K562 (cell line): ENCODE measurements around the gene UQCC5. TPM values are rescaled to one million over a fixed set of nuclear protein-coding genes. Genes with fewer than 3 reads are reported as not detected.

Source experiments
- ATAC-seq: fragments of 200-7000 bp; cut with Tn5 transposase; 3 replicates; pipeline ENCODE4 v1.9.1; 2020; ENCODE audit warnings: moderate library complexity
- BruUV-seq: library from RNA; stranded (reverse); fragments of 400-500 nt; replicated peaks from 2 replicates; lab custom pipeline; 2021; lab: Mats Ljungman, UMichigan
- CTCF ChIA-PET: fragments of 300-600 bp; formaldehyde crosslinking; extraction: SDS; loops from one replicate; lab custom pipeline; 2021; ENCODE audit warnings: low intra/inter-chr PET ratio; lab: Yijun Ruan, JAX
- POLR2A ChIA-PET: fragments of 300-600, 350-650 bp; sonication (Branson Sonifier 250); formaldehyde crosslinking; extraction: SDS; loops from one replicate; lab custom pipeline; 2021; ENCODE audit warnings: antibody characterized with exemption, inconsistent platforms; lab: Yijun Ruan, JAX
- DNase-seq, 4 experiments: peaks; one replicate each; pipeline versions ENCODE4 v3.0.0 to v3.0.0-alpha.2; 2011 to 2018; ENCODE audit warnings: low spot score in 3 of 4, mixed read lengths in 3 of 4; ENCODE audit errors: extremely low read depth in 1 of 4
- FAIRE-seq: peaks from 2 replicates; lab custom pipeline; 2011; peaks lifted over from hg19 to GRCh38; lab: Jason Lieb, UNC
- H2AFZ ChIP-seq: 2 replicates; pipeline ENCODE4 v1.6.0; 2011; ENCODE audit warnings: low read depth, low read length, control low read depth, inconsistent platforms
- H3K27ac ChIP-seq: fragments of 200-600 bp; 3 replicates; pipeline ENCODE4 v1.8.0; 2011; ENCODE audit warnings: low read depth, mild to moderate bottlenecking, control low read depth, inconsistent platforms, low read length, moderate library complexity, mixed read lengths; ENCODE audit errors: extremely low read depth
- H3K27me3 ChIP-seq, 2 experiments: fragments of 300-600 bp in 1 of 2; 2 replicates in 1 of 2; 3 replicates in 1 of 2; pipeline versions ENCODE4 v1.6.0 to v1.8.0; 2011; ENCODE audit warnings: inconsistent platforms in 2 of 2, low read length in 2 of 2, mild to moderate bottlenecking in 1 of 2, mixed read lengths in 1 of 2, moderate library complexity in 1 of 2; ENCODE audit not compliant: control insufficient read depth in 2 of 2, insufficient read depth in 2 of 2
- H3K36me3 ChIP-seq: fragments of 300-600 bp; 3 replicates; pipeline ENCODE4 v1.8.0; 2011; ENCODE audit warnings: mild to moderate bottlenecking, low read length, inconsistent platforms; ENCODE audit not compliant: control insufficient read depth, insufficient read depth
- H3K4me1 ChIP-seq, 2 experiments: fragments of 200-600 bp in 1 of 2; replicated peaks in 1 of 2; 2 replicates in 1 of 2; 3 replicates in 1 of 2; pipeline versions ENCODE4 v1.5.1 to v1.8.0; 2011; ENCODE audit warnings: inconsistent platforms in 2 of 2, low read length in 2 of 2, mild to moderate bottlenecking in 1 of 2, mixed read lengths in 1 of 2, moderate library complexity in 1 of 2; ENCODE audit not compliant: control insufficient read depth in 2 of 2, insufficient read depth in 2 of 2
- H3K4me2 ChIP-seq: 2 replicates; pipeline ENCODE4 v1.6.1; 2011; ENCODE audit warnings: low read length, control low read depth, inconsistent platforms, mixed read lengths; ENCODE audit not compliant: insufficient read depth
- H3K4me3 ChIP-seq: fragments of 200-600 bp; sonication (generic), shearing (Covaris generic); 2 replicates; pipeline ENCODE4 v1.5.1; 2016; ENCODE audit warnings: control low read depth, inconsistent platforms
- H3K79me2 ChIP-seq: fragments of 200-600 bp; 3 replicates; pipeline ENCODE4 v1.8.0; 2011; ENCODE audit warnings: low read length, inconsistent platforms; ENCODE audit not compliant: control insufficient read depth, insufficient read depth
- H3K9ac ChIP-seq, 2 experiments: 2 replicates each; pipeline versions ENCODE4 v1.6.0 to v1.6.1; 2011; ENCODE audit warnings: low read depth in 2 of 2, low read length in 2 of 2, control low read depth in 1 of 2, inconsistent platforms in 1 of 2, mild to moderate bottlenecking in 1 of 2, mixed read lengths in 1 of 2; ENCODE audit not compliant: insufficient read depth in 1 of 2
- H3K9me1 ChIP-seq: one replicate; pipeline ENCODE4 v1.6.0; 2011; ENCODE audit warnings: inconsistent platforms, mild to moderate bottlenecking, low read length, moderate library complexity; ENCODE audit not compliant: control insufficient read depth, insufficient read depth
- H3K9me3 ChIP-seq: replicated peaks from 2 replicates; pipeline ENCODE4 v1.5.1; 2011; ENCODE audit warnings: low read depth, low read length, inconsistent platforms; ENCODE audit not compliant: control insufficient read depth, insufficient read depth
- H4K20me1 ChIP-seq: replicated peaks from 2 replicates; pipeline ENCODE4 v1.6.1; 2011; ENCODE audit warnings: low read length, inconsistent platforms, mixed read lengths; ENCODE audit not compliant: control insufficient read depth, insufficient read depth
- CAMTA2 ChIP-seq: fragments of 250-450 bp; sonication (Bioruptor Pico); conservative IDR thresholded peaks from 2 replicates; pipeline ENCODE4 v1.5.1; 2022
- COPS2 ChIP-seq: fragments of 450-650 bp; conservative IDR thresholded peaks from 2 replicates; pipeline ENCODE4 v1.6.1; 2016; ENCODE audit warnings: mild to moderate bottlenecking, moderate library complexity
- IRF1 ChIP-seq: sonication (generic); formaldehyde crosslinking; IDR thresholded peaks from 2 replicates; pipeline ENCODE4 v1.8.0; 2022; ENCODE audit warnings: missing genetic modification reagents, mild to moderate bottlenecking, borderline replicate concordance
- MAFF ChIP-seq: IDR thresholded peaks from 2 replicates; pipeline ENCODE4 v1.6.1; 2012; ENCODE audit warnings: low read length, improper control_type of control experiment
- NEUROD1 ChIP-seq: fragments of 150-350 bp; IDR thresholded peaks from 2 replicates; pipeline ENCODE4 v1.6.1; 2014; ENCODE audit warnings: borderline replicate concordance, low read length, low read depth; ENCODE audit not compliant: partially characterized antibody
- PKNOX1 ChIP-seq: fragments of 450-650 bp; IDR thresholded peaks from 2 replicates; pipeline ENCODE4 v1.6.1; 2016
- PYGO2 ChIP-seq: fragments of 450-650 bp; IDR thresholded peaks from 2 replicates; pipeline ENCODE4 v1.6.1; 2016; ENCODE audit warnings: mild to moderate bottlenecking, missing genetic modification characterization, moderate library complexity, missing compliant biosample characterization
- SMARCE1 ChIP-seq: fragments of 450-650 bp; IDR thresholded peaks from 2 replicates; pipeline ENCODE4 v1.7.1; 2016; ENCODE audit warnings: mild to moderate bottlenecking
- SRSF1 ChIP-seq: fragments of 200-400 bp; formaldehyde crosslinking; IDR thresholded peaks from 2 replicates; pipeline ENCODE4 v1.6.1; 2017; ENCODE audit warnings: mild to moderate bottlenecking, low read depth, low read length, moderate library complexity
- THAP12 ChIP-seq: fragments of 250-450 bp; sonication (Bioruptor Pico); IDR thresholded peaks from 2 replicates; pipeline ENCODE4 v1.9.0; 2021; ENCODE audit warnings: mild to moderate bottlenecking, inconsistent platforms
- ZNF175 ChIP-seq: fragments of 200-800 bp; sonication (Bioruptor generic); IDR thresholded peaks from 2 replicates; pipeline ENCODE4 v1.6.1; 2016; ENCODE audit warnings: low read depth, mild to moderate bottlenecking, missing genetic modification characterization, missing compliant biosample characterization
- ZNF764 ChIP-seq: fragments of 250-450 bp; sonication (Bioruptor Pico); IDR thresholded peaks from 2 replicates; pipeline ENCODE4 v1.4.0; 2020; ENCODE audit warnings: low read depth, mild to moderate bottlenecking, moderate library complexity
- ZNF778 ChIP-seq: fragments of 450-650 bp; formaldehyde crosslinking; IDR thresholded peaks from 2 replicates; pipeline ENCODE4 v1.4.0; 2020; ENCODE audit warnings: mild to moderate bottlenecking, moderate library complexity
- whole genome bisulfite sequencing: fragments of 100-300 bp; shearing (Covaris generic); methylation state at CpG from one replicate; pipeline ENCODE4 v1.1.6; 2016; ENCODE audit warnings: low coverage, mixed read lengths; ENCODE audit not compliant: insufficient coverage; ENCODE audit errors: missing lambda C conversion rate; 5-methylcytosine and 5-hydroxymethylcytosine counted together
- in situ Hi-C: fragments of 300-500 bp; cut with MboI; formaldehyde crosslinking; loops from 4 replicates; pipeline ENCODE4 v1.15.0; 2018; ENCODE audit warnings: inconsistent platforms, mixed read lengths
- intact Hi-C: fragments of 100-400 bp; cut with micrococcal nuclease; formaldehyde crosslinking; loops from 2 replicates; pipeline ENCODE4 v1.14.2; 2022
- polyA plus RNA-seq, 8 experiments: library from polyadenylated mRNA; depleted of rRNA in 4 of 8; stranded (reverse) in 5 of 8; unstranded in 3 of 8; fragments of >200 nt; fragmentation: Nextera tagmentation in 2 of 8; fragmentation: Illumina TruSeq in 1 of 8; extraction: Ambion mirVana in 2 of 8; extraction: Trizol in 1 of 8; gene quantifications; 2 replicates each; pipeline versions ENCODE4 v1.2.1 to v1.2.3, GENCODE V29; 2011 to 2014; ENCODE audit warnings: inconsistent platforms in 1 of 8, missing spikeins in 1 of 8
- total RNA-seq, 7 experiments: library from RNA; depleted of rRNA in 6 of 7; stranded (reverse); fragments of >200 nt in 6 of 7; fragmentation: Illumina TruSeq in 2 of 7; extraction: Trizol in 2 of 7; gene quantifications; 2 replicates each; pipeline versions ENCODE4 v1.2.1 to v1.2.3, GENCODE V29; 2011 to 2021; ENCODE audit warnings: low replicate concordance in 1 of 7

The UQCC5 gene
- total and polyA plus RNA-seq, 9 of the 15 experiments (the other 6 are each of a cell fraction or from before 2014, with no cell fraction given): 10.2 to 55.4 (median 33.8) TPM

GRCh38 chr3:52546111-52546901 lies 9.9 kb downstream of the UQCC5 start:
- no peak overlapping the region for H3K27ac ChIP-seq
- no peak overlapping the region for H3K9ac ChIP-seq
- DNase-seq (no peak), FAIRE-seq (no peak), ATAC-seq (no peak)
- H2AFZ ChIP-seq: no peak overlapping the region
- no peaks in the 10 kb centered on the region for H3K27me3 ChIP-seq
- no peak overlapping the region for H3K4me2 ChIP-seq
- no peaks in the 10 kb centered on the region for H4K20me1 ChIP-seq
- peaks cover 54% of the 10 kb centered on the region; the same call in 2 of the 3 replicates for H3K36me3 ChIP-seq
- H3K4me3 ChIP-seq: no peak overlapping the region
- ChIA-PET CTCF (no interaction called here), POLR2A (interaction anchor here (1.1 kb wide), 1 partner anchor 9 kb away, joined by 3 read pairs; no protein-coding TSS in a partner anchor)
- no peak for TF ChIP-seq ZNF778
- no peak for TF ChIP-seq IRF1 (CRISPR knock-in tag)
- no peak for TF ChIP-seq ZNF764 (CRISPR knock-in tag)
- no peak for TF ChIP-seq COPS2
- TF ChIP-seq MAFF: no peak
- TF ChIP-seq SMARCE1: no peak
- no peak for TF ChIP-seq ZNF175 (CRISPR knock-in tag)
- TF ChIP-seq NEUROD1: no peak
- no peak for TF ChIP-seq THAP12 (CRISPR knock-in tag)
- TF ChIP-seq PYGO2 (tag): no peak
- no peak for TF ChIP-seq PKNOX1
- no peak for TF ChIP-seq SRSF1
- no peak for TF ChIP-seq CAMTA2
- no peaks in the 10 kb centered on the region for H3K9me1 ChIP-seq
- no peaks in the 10 kb centered on the region for H3K4me1 ChIP-seq
- H3K79me2 ChIP-seq: peaks cover 3% of the 10 kb centered on the region; the same call in 1 of the 3 replicates
- BruUV-seq: no TSS peak
- H3K9me3 ChIP-seq: no peaks in the 10 kb centered on the region
- WGBS: 74% methylated on average over 3 of the region's 3 CpGs
- in situ Hi-C loops (no loop called here), intact Hi-C loops (no loop called here)
